Liver (tissue), 9 donors: ENCODE data around the gene PI4K2A. TPM values are rescaled to one million over a fixed set of nuclear protein-coding genes. Genes with fewer than 3 reads are reported as not detected.
A peak's percentile ranks its signal among the peaks of the same experiment; 100 is the strongest.

Experiments used
- DNase-seq: peaks from one replicate; pipeline ENCODE4 v3.0.0-alpha.2; 2017; ENCODE audit warnings: low spot score
- H3K27ac ChIP-seq, 2 donors: one replicate each; pipeline ENCODE4 v1.7.0; 2013; ENCODE audit warnings: inconsistent platforms in 2 of 2, low read length in 2 of 2, control low read depth in 1 of 2, low read depth in 1 of 2, mild to moderate bottlenecking in 1 of 2
- H3K27me3 ChIP-seq, 4 donors: one replicate each; pipeline versions ENCODE4 v1.6.1 to v1.7.0; 2013; ENCODE audit warnings: low read length in 3 of 4, inconsistent platforms in 1 of 4, mild to moderate bottlenecking in 1 of 4, moderate library complexity in 1 of 4; ENCODE audit not compliant: control insufficient read depth in 4 of 4, insufficient read depth in 4 of 4
- H3K36me3 ChIP-seq, 4 donors: one replicate each; pipeline versions ENCODE4 v1.6.1 to v1.7.0; 2013; ENCODE audit warnings: low read length in 3 of 4, mild to moderate bottlenecking in 3 of 4, low read depth in 1 of 4, moderate library complexity in 1 of 4; ENCODE audit not compliant: control insufficient read depth in 4 of 4, insufficient read depth in 3 of 4
- H3K4me1 ChIP-seq, 4 donors: one replicate each; pipeline versions ENCODE4 v1.6.1 to v1.7.0; 2013; ENCODE audit warnings: low read length in 3 of 4, mild to moderate bottlenecking in 3 of 4, moderate library complexity in 1 of 4; ENCODE audit not compliant: control insufficient read depth in 4 of 4, insufficient read depth in 4 of 4
- H3K4me3 ChIP-seq, 3 donors: one replicate each; pipeline versions ENCODE4 v1.6.1 to v1.7.0; 2013; ENCODE audit warnings: low read length in 3 of 3, control low read depth in 1 of 3, low read depth in 1 of 3, mild to moderate bottlenecking in 1 of 3
- H3K9ac ChIP-seq, 2 donors: one replicate each; pipeline ENCODE4 v1.7.0; 2013; ENCODE audit warnings: low read length in 2 of 2, mild to moderate bottlenecking in 2 of 2, moderate library complexity in 2 of 2, control low read depth in 1 of 2, low read depth in 1 of 2
- H3K9me3 ChIP-seq, 4 donors: one replicate each; pipeline versions ENCODE4 v1.6.1 to v1.7.0; 2013; ENCODE audit warnings: low read length in 3 of 4; ENCODE audit not compliant: control insufficient read depth in 4 of 4
- CTCF ChIP-seq: fragments of 150-350 bp; IDR thresholded peaks from 2 replicates; pipeline ENCODE4 v1.5.1; 2017; ENCODE audit warnings: improper control_type of control experiment, low read depth, low read length; ENCODE audit not compliant: missing input control
- EGR1 ChIP-seq, 2 donors: IDR thresholded peaks; 2 replicates each; pipeline ENCODE4 v1.6.1; 2016 to 2018; ENCODE audit warnings: antibody characterized with exemption in 2 of 2, low read depth in 2 of 2
- FOXA2 ChIP-seq: IDR thresholded peaks from 2 replicates; pipeline ENCODE4 v1.6.1; 2016; ENCODE audit warnings: antibody characterized with exemption
- HNF4A ChIP-seq, 2 donors: conservative IDR thresholded peaks; 2 replicates each; pipeline ENCODE4 v1.6.1; 2016; ENCODE audit warnings: antibody characterized with exemption in 2 of 2, mild to moderate bottlenecking in 2 of 2
- HNF4G ChIP-seq: IDR thresholded peaks from 2 replicates; pipeline ENCODE4 v1.6.1; 2016; ENCODE audit warnings: antibody characterized with exemption
- JUND ChIP-seq, 2 donors: IDR thresholded peaks; 2 replicates each; pipeline ENCODE4 v1.6.1; 2016; ENCODE audit warnings: antibody characterized with exemption in 2 of 2
- NR2F2 ChIP-seq: IDR thresholded peaks from 2 replicates; pipeline ENCODE4 v1.6.1; 2016; ENCODE audit warnings: antibody characterized with exemption
- RAD21 ChIP-seq, 2 donors: IDR thresholded peaks; 2 replicates each; pipeline ENCODE4 v1.6.1; 2016; ENCODE audit warnings: antibody characterized with exemption in 2 of 2, mild to moderate bottlenecking in 2 of 2
- RXRA ChIP-seq, 2 donors: IDR thresholded peaks; 2 replicates each; pipeline ENCODE4 v1.6.1; 2017 to 2018; ENCODE audit warnings: antibody characterized with exemption in 2 of 2, mild to moderate bottlenecking in 1 of 2
- WGBS: extraction: QIAGEN DNeasy Blood & Tissue Kit; methylation state at CpG from one replicate; pipeline ENCODE4 v1.1.7; 2013; 5-methylcytosine and 5-hydroxymethylcytosine counted together
- polyA plus RNA-seq, 2 donors: library from polyadenylated mRNA; stranded (reverse) in 1 of 2; unstranded in 1 of 2; fragments of 200-250 nt in 1 of 2; fragments of >200 nt in 1 of 2; fragmentation: Nextera tagmentation in 1 of 2; extraction: Ambion mirVana in 1 of 2; gene quantifications; one replicate each; pipeline versions ENCODE4 v1.2.1 to v1.2.3, GENCODE V29; 2013 to 2015
- total RNA-seq, 2 donors: library from RNA; depleted of rRNA; stranded (reverse); fragments of >200 nt; gene quantifications; one replicate each; pipeline ENCODE4 v1.2.3, GENCODE V29; 2014
- donor health status: healthy.
- donor health status: healthy.
- donor health status: healthy.
- donor health status: healthy.
- donor health status: healthy.

Gene PI4K2A
- total and polyA plus RNA-seq, 4 donors: 4.4 to 17.6 (median 11.2) TPM

GRCh38 chr10:97673736-97674525 lies 33.5 kb downstream of the PI4K2A start:
- H3K4me1 ChIP-seq: peaks cover 0 to 2% (median 0%) of the 10 kb centered on the region in 4 donors
- no peak overlapping the region for H3K27ac ChIP-seq
- no peak overlapping the region for H3K9ac ChIP-seq
- TF ChIP-seq HNF4A (conservative IDR thresholded peaks at IDR 0.05): peak in 1 of 2 donors; percentile 6
- no peak for TF ChIP-seq RAD21 (IDR thresholded peaks at IDR 0.05)
- no peak for TF ChIP-seq NR2F2
- H3K9me3 ChIP-seq: no peaks in the 10 kb centered on the region
- H3K36me3 ChIP-seq: peaks cover 10 to 52% (median 28%) of the 10 kb centered on the region in 4 donors
- no peaks in the 10 kb centered on the region for H3K27me3 ChIP-seq
- 67% methylated on average over 8 of the region's 8 CpGs for WGBS
- no peak overlapping the region for H3K4me3 ChIP-seq
- DNase-seq: no peak

- WGBS: 86% methylated on average over 9 of the region's 9 CpGs
- H3K36me3 ChIP-seq: peaks cover 10 to 56% (median 32%) of the 10 kb centered on the region in 4 donors
Measured at GRCh38 chr10:97675222-97675621, 34.8 kb downstream of the PI4K2A start.

GRCh38 chr10:97676770-97677581 lies 36.5 kb downstream of the PI4K2A start:
- Histone ChIP-seq H3K9me3 (no peaks in the 10 kb centered on the region), H3K27me3 (no peaks in the 10 kb centered on the region), H3K9ac (no peak overlapping the region), H3K36me3 (peaks cover 10 to 50% (median 32%) of the 10 kb centered on the region in 4 donors), H3K27ac (no peak overlapping the region), H3K4me1 (peaks cover 0 to 5% (median 2%) of the 10 kb centered on the region in 4 donors), H3K4me3 (no peak overlapping the region)
- no peak for DNase-seq
- no peak for TF ChIP-seq HNF4G
- TF ChIP-seq RAD21 (IDR thresholded peaks at IDR 0.05): peak; percentile 91 to 94
- TF ChIP-seq CTCF: peak; percentile 81
- no peak for TF ChIP-seq RXRA (IDR thresholded peaks at IDR 0.05)
- WGBS: 95% methylated on average over 2 of the region's 2 CpGs

More at GRCh38 chr10:97675222-97675621, 34.8 kb downstream of the PI4K2A start:
- TF ChIP-seq JUND (IDR thresholded peaks at IDR 0.05): no peak
- TF ChIP-seq FOXA2: no peak
- TF ChIP-seq RXRA (IDR thresholded peaks at IDR 0.05): no peak
- no peak for TF ChIP-seq NR2F2
- TF ChIP-seq CTCF: no peak
- no peak for TF ChIP-seq RAD21 (IDR thresholded peaks at IDR 0.05)
- TF ChIP-seq HNF4A (conservative IDR thresholded peaks at IDR 0.05): no peak
- TF ChIP-seq EGR1 (IDR thresholded peaks at IDR 0.05; ENCODE audit: low read depth in 2 of 2): no peak
- Histone ChIP-seq H3K9me3 (no peaks in the 10 kb centered on the region), H3K27ac (no peak overlapping the region), H3K4me1 (peaks cover 0 to 2% (median 0%) of the 10 kb centered on the region in 4 donors), H3K27me3 (no peaks in the 10 kb centered on the region), H3K9ac (no peak overlapping the region), H3K4me3 (no peak overlapping the region)
- DNase-seq: no peak
